ENCODE data around the gene SLC66A1. TPM values are rescaled to one million over a fixed set of nuclear protein-coding genes. Genes with fewer than 3 reads are reported as not detected.

The SLC66A1 gene
- total RNA-seq, 1 experiment from 2014 or later = 14.1 TPM

- CTCF ChIA-PET = interaction anchor here (0.9 to 1.9 kb wide), 2 partner anchors 28 to 30 kb away, joined by 3 to 4 read pairs; no protein-coding TSS in a partner anchor
- peaks cover 13% of the 10 kb centered on the region for H3K36me3 Mint-ChIP-seq
- no peak overlapping the region for H3K4me3 Mint-ChIP-seq
- no peaks in the 10 kb centered on the region for H3K27me3 Mint-ChIP-seq (ENCODE audit: low read depth)
- DNase-seq (ENCODE audit: low spot score) (no peak), ATAC-seq (no peak)
- POLR2A ChIA-PET = no interaction called here
- H3K9me3 Mint-ChIP-seq = no peaks in the 10 kb centered on the region
- TF ChIP-seq ESRRA (CRISPR knock-in tag; IDR thresholded peaks at IDR 0.05; ENCODE audit: borderline replicate concordance) = no peak
- TF ChIP-seq GTF2I (CRISPR knock-in tag; conservative IDR thresholded peaks at IDR 0.05) = no peak
- no peak for TF ChIP-seq NR3C1 (CRISPR knock-in tag; conservative IDR thresholded peaks at IDR 0.05; ENCODE audit: low read depth)
- no peak for TF ChIP-seq ZNF121 (CRISPR knock-in tag; IDR thresholded peaks at IDR 0.05)
- 0 out of 2 replicates have a peak overlapping the region, but pooled peaks have one; percentile 36 for H3K27ac Mint-ChIP-seq
- no peaks in the 10 kb centered on the region for H3K4me1 Mint-ChIP-seq
Measured at GRCh38 chr1:19372602-19373001, 60.5 kb downstream of the SLC66A1 start.

GRCh38 chr1:19373211-19374082 lies 61.3 kb downstream of the SLC66A1 start:
- no peak for DNase-seq (ENCODE audit: low spot score)
- CTCF ChIA-PET = interaction anchor here (0.7 to 2.6 kb wide), 34 partner anchors 7 to 342 kb away, joined by 3 to 21 read pairs (median 6); partner anchors contain the start of gene NBL1
- H3K4me1 Mint-ChIP-seq = no peaks in the 10 kb centered on the region

GRCh38 chr1:19374083-19374801 lies 62.1 kb downstream of the SLC66A1 start:
- ATAC-seq = peak; percentile 90
- TF ChIP-seq CTCF (IDR thresholded peaks at IDR 0.05) (peak; percentile 81), GABPB1 (CRISPR knock-in tag; IDR thresholded peaks at IDR 0.05) (no peak)
- Mint-ChIP-seq H3K27ac (no peak overlapping the region), H3K9me3 (no peaks in the 10 kb centered on the region), H3K36me3 (peaks cover 22% of the 10 kb centered on the region), H3K27me3 (ENCODE audit: low read depth) (no peaks in the 10 kb centered on the region), H3K4me3 (no peak overlapping the region), H3K4me1 (no peaks in the 10 kb centered on the region)
- peak; percentile 79 for DNase-seq (ENCODE audit: low spot score)
- POLR2A ChIA-PET = interaction anchor here (1.2 kb wide), 1 partner anchor 8 kb away, joined by 4 read pairs; no protein-coding TSS in a partner anchor
- CTCF ChIA-PET = interaction anchor here (0.5 to 2.6 kb wide), 47 partner anchors 8 to 1173 kb away, joined by 3 to 21 read pairs (median 5); partner anchors contain the start of gene NBL1

More at GRCh38 chr1:19373211-19374082, 61.3 kb downstream of the SLC66A1 start:
- no peak overlapping the region for H3K4me3 Mint-ChIP-seq
- H3K27ac Mint-ChIP-seq = no peak overlapping the region
- ATAC-seq = no peak
- H3K27me3 Mint-ChIP-seq (ENCODE audit: low read depth) = no peaks in the 10 kb centered on the region
- TF ChIP-seq CDX4 (CRISPR knock-in tag; IDR thresholded peaks at IDR 0.05; ENCODE audit: borderline replicate concordance) = no peak
- TF ChIP-seq ZNF121 (CRISPR knock-in tag; IDR thresholded peaks at IDR 0.05) = 0 out of 2 replicates have a peak, but pooled peaks have one; percentile 6
- H3K9me3 Mint-ChIP-seq = no peaks in the 10 kb centered on the region
- POLR2A ChIA-PET = no interaction called here
- H3K36me3 Mint-ChIP-seq = peaks cover 22% of the 10 kb centered on the region

GRCh38 chr1:19374926-19375325 lies 62.8 kb downstream of the SLC66A1 start:
- Mint-ChIP-seq H3K27me3 (ENCODE audit: low read depth) (no peaks in the 10 kb centered on the region), H3K9me3 (no peaks in the 10 kb centered on the region), H3K27ac (no peak overlapping the region), H3K4me1 (no peaks in the 10 kb centered on the region), H3K4me3 (no peak overlapping the region), H3K36me3 (peaks cover 29% of the 10 kb centered on the region)
- POLR2A ChIA-PET = interaction anchor here (0.6 to 1.2 kb wide), 2 partner anchors 9 to 254 kb away, joined by 4 to 11 read pairs; no protein-coding TSS in a partner anchor
- no peak for DNase-seq (ENCODE audit: low spot score)
- no peak for ATAC-seq
- CTCF ChIA-PET = interaction anchor here (0.5 to 2.6 kb wide), 47 partner anchors 8 to 1172 kb away, joined by 3 to 21 read pairs (median 5); partner anchors contain the start of gene NBL1
- no peak for TF ChIP-seq GTF2I (CRISPR knock-in tag; conservative IDR thresholded peaks at IDR 0.05)
- TF ChIP-seq FOXK1 (CRISPR knock-in tag; IDR thresholded peaks at IDR 0.05) = no peak
- no peak for TF ChIP-seq SMAD3 (CRISPR knock-in tag; IDR thresholded peaks at IDR 0.05; ENCODE audit: borderline replicate concordance)
- TF ChIP-seq JAZF1 (CRISPR knock-in tag; IDR thresholded peaks at IDR 0.05) = no peak
- TF ChIP-seq STAT6 (CRISPR knock-in tag; conservative IDR thresholded peaks at IDR 0.05; ENCODE audit: low read depth) = no peak
- TF ChIP-seq MYBL2 (CRISPR knock-in tag; IDR thresholded peaks at IDR 0.05) = no peak
- no peak for TF ChIP-seq GABPB1 (CRISPR knock-in tag; IDR thresholded peaks at IDR 0.05)
- TF ChIP-seq ARID4B (CRISPR knock-in tag; IDR thresholded peaks at IDR 0.05; ENCODE audit: borderline replicate concordance) = no peak
- TF ChIP-seq CREB1 (CRISPR knock-in tag; IDR thresholded peaks at IDR 0.05) = no peak
- TF ChIP-seq CBFB (CRISPR knock-in tag; IDR thresholded peaks at IDR 0.05; ENCODE audit: low read depth) = no peak

Measured in WTC11 (cell line).